Measurements from ENCODE around the gene DCLRE1B. TPM values are rescaled to one million over a fixed set of nuclear protein-coding genes. Genes with fewer than 3 reads are reported as not detected.

DCLRE1B gene
- total and polyA plus RNA-seq, 9 of the 15 experiments (the other 6 are each of a cell fraction or from before 2014, with no cell fraction given) = 10.6 to 28.8 (median 17.2) TPM

- TF ChIP-seq PKNOX1 (IDR thresholded peaks at IDR 0.05) (peak; percentile 74), SIN3B (IDR thresholded peaks at IDR 0.05; ENCODE audit: low read depth) (no peak), EP300 (IDR thresholded peaks at IDR 0.05; ENCODE audit: low read length) (peak; percentile 34; the same call in 1 of the 2 replicates), SMARCB1 (IDR thresholded peaks at IDR 0.05; ENCODE audit: insufficient read length, low read depth) (no peak), SNRNP70 (optimal IDR thresholded peaks at IDR 0.05; ENCODE audit: low read depth, low read length) (no peak), CREM (IDR thresholded peaks at IDR 0.05; ENCODE audit: low read depth) (peak; percentile 59; the same call in 1 of the 2 replicates), ATF3 (IDR thresholded peaks at IDR 0.05) (0 out of 2 replicates have a peak, but pooled peaks have one; percentile 28), ATF3 (CRISPR knock-in tag; conservative IDR thresholded peaks at IDR 0.05) (no peak), HDAC2 (IDR thresholded peaks at IDR 0.05) (0 out of 2 replicates have a peak, but pooled peaks have one; percentile 12), TCF15 (CRISPR knock-in tag; IDR thresholded peaks at IDR 0.05) (no peak), ZNF311 (CRISPR knock-in tag; IDR thresholded peaks at IDR 0.05) (0 out of 2 replicates have a peak, but pooled peaks have one; percentile 16), SLC30A9 (CRISPR knock-in tag; IDR thresholded peaks at IDR 0.05) (no peak), HSF4 (CRISPR knock-in tag; IDR thresholded peaks at IDR 0.05; ENCODE audit: borderline replicate concordance) (no peak), CTBP1 (IDR thresholded peaks at IDR 0.05; ENCODE audit: borderline replicate concordance) (peak; percentile 26; the same call in 1 of the 2 replicates), JUND (IDR thresholded peaks at IDR 0.05; ENCODE audit: borderline replicate concordance, low read depth, low read length) (peak; percentile 49; the same call in 1 of the 2 replicates), JUND (tag; IDR thresholded peaks at IDR 0.05; ENCODE audit: borderline replicate concordance, low read depth, low read length) (peak; percentile 66; the same call in 2 of the 3 replicates), USF2 (CRISPR knock-in tag; IDR thresholded peaks at IDR 0.05) (no peak), NFE2 (IDR thresholded peaks at IDR 0.05; ENCODE audit: low read depth) (peak; percentile 68), MNT (conservative IDR thresholded peaks at IDR 0.05) (0 out of 4 replicates have a peak, but pooled peaks of 1 of the 2 experiments have one; percentile 14), DEAF1 (CRISPR knock-in tag; IDR thresholded peaks at IDR 0.05) (peak; percentile 26; the same call in 1 of the 2 replicates), RBFOX2 (IDR thresholded peaks at IDR 0.05; ENCODE audit: low read depth, low read length) (no peak)
Observed at GRCh38 chr1:113874012-113874879, 30.9 kb upstream of the DCLRE1B start (continued).

Measured in K562 (cell line).